Measurements from ENCODE around the gene TMEM42. TPM values are rescaled to one million over a fixed set of nuclear protein-coding genes. Genes with fewer than 3 reads are reported as not detected.

Gene TMEM42
- total and polyA plus RNA-seq, 9 of the 15 experiments (the other 6 are each of a cell fraction or from before 2014, with no cell fraction given): 0.53 to 1.6 (median 0.98) TPM

GRCh38 chr3:44890258-44890657 is 28.5 kb downstream of the TMEM42 start (continued):
- TF ChIP-seq ARID4B (CRISPR knock-in tag; IDR thresholded peaks at IDR 0.05) (no peak), HMG20A (CRISPR knock-in tag; conservative IDR thresholded peaks at IDR 0.05) (no peak)

GRCh38 chr3:44890852-44891251 is 29.1 kb downstream of the TMEM42 start:
- ATAC-seq (no peak), FAIRE-seq (no peak), DNase-seq (ENCODE audit: extremely low read depth in 1 of 4, low spot score in 3 of 4) (no peak)
- no peaks in the 10 kb centered on the region for H3K79me2 ChIP-seq (ENCODE audit: control insufficient read depth, insufficient read depth, low read length)
- H3K27me3 ChIP-seq (ENCODE audit: control insufficient read depth in 2 of 2, insufficient read depth in 2 of 2, low read length in 2 of 2): peaks cover 23 to 51% of the 10 kb centered on the region in 2 experiments
- H3K9me1 ChIP-seq (ENCODE audit: control insufficient read depth, insufficient read depth, low read length): no peaks in the 10 kb centered on the region
- ChIA-PET CTCF (ENCODE audit: low intra/inter-chr PET ratio) (no interaction called here), POLR2A (interaction anchor here (0.7 to 1.1 kb wide), 3 partner anchors 10 to 1761 kb away, joined by 3 to 5 read pairs (median 5); no protein-coding TSS in a partner anchor)
- in situ Hi-C loops (cut with MboI): no loop called here
- H3K4me3 ChIP-seq: no peak overlapping the region
- intact Hi-C loops (cut with micrococcal nuclease): no loop called here
- H3K4me1 ChIP-seq (replicated peaks in 1 of 2; ENCODE audit: control insufficient read depth in 2 of 2, insufficient read depth in 2 of 2, low read length in 2 of 2): no peaks in the 10 kb centered on the region
- no peak overlapping the region for H3K27ac ChIP-seq (ENCODE audit: extremely low read depth, low read depth, low read length)
- H4K20me1 ChIP-seq (replicated peaks; ENCODE audit: control insufficient read depth, insufficient read depth, low read length): no peaks in the 10 kb centered on the region; the same call in 1 of the 2 replicates
- no peak overlapping the region for H2AFZ ChIP-seq (ENCODE audit: low read depth, low read length)
- WGBS (ENCODE audit: insufficient coverage, low coverage, missing lambda C conversion rate): 0% methylated on average over 3 of the region's 3 CpGs
- no peak overlapping the region for H3K9ac ChIP-seq (ENCODE audit: insufficient read depth in 1 of 2, low read depth in 2 of 2, low read length in 2 of 2)
- H3K36me3 ChIP-seq (ENCODE audit: control insufficient read depth, insufficient read depth, low read length): no peaks in the 10 kb centered on the region
- H3K9me3 ChIP-seq (replicated peaks; ENCODE audit: control insufficient read depth, insufficient read depth, low read depth, low read length): no peaks in the 10 kb centered on the region
- H3K4me2 ChIP-seq (ENCODE audit: insufficient read depth, low read length): no peak overlapping the region
- BruUV-seq (replicated peaks): no TSS peak
- TF ChIP-seq SIN3A (IDR thresholded peaks at IDR 0.05; ENCODE audit: borderline replicate concordance in 2 of 2, control insufficient read depth in 1 of 2, low read depth in 2 of 2, low read length in 2 of 2) (no peak), SMAD4 (CRISPR knock-in tag; conservative IDR thresholded peaks at IDR 0.05) (no peak), OTX1 (CRISPR knock-in tag; IDR thresholded peaks at IDR 0.05) (no peak), ESRRB (CRISPR knock-in tag; IDR thresholded peaks at IDR 0.05; ENCODE audit: borderline replicate concordance) (no peak), ZNF592 (IDR thresholded peaks at IDR 0.05) (no peak), LEF1 (IDR thresholded peaks at IDR 0.05) (no peak), KHSRP (IDR thresholded peaks at IDR 0.05) (no peak), ZBTB12 (CRISPR knock-in tag; IDR thresholded peaks at IDR 0.05) (no peak), MIER1 (IDR thresholded peaks at IDR 0.05; ENCODE audit: low read depth) (no peak), SOX6 (IDR thresholded peaks at IDR 0.05) (no peak), SMARCE1 (IDR thresholded peaks at IDR 0.05) (no peak)
